GM19324 (cell line): ENCODE measurements around the gene MTHFSD.

Experiments used
- ATAC-seq: cut with Tn5 transposase; IDR thresholded peaks from one replicate; pipeline ENCODE4 v1.9.1; 2021; ENCODE audit warnings: mild to moderate bottlenecking, moderate library complexity; ENCODE audit not compliant: unreplicated experiment, low FRiP score

Gene MTHFSD

DNA sequence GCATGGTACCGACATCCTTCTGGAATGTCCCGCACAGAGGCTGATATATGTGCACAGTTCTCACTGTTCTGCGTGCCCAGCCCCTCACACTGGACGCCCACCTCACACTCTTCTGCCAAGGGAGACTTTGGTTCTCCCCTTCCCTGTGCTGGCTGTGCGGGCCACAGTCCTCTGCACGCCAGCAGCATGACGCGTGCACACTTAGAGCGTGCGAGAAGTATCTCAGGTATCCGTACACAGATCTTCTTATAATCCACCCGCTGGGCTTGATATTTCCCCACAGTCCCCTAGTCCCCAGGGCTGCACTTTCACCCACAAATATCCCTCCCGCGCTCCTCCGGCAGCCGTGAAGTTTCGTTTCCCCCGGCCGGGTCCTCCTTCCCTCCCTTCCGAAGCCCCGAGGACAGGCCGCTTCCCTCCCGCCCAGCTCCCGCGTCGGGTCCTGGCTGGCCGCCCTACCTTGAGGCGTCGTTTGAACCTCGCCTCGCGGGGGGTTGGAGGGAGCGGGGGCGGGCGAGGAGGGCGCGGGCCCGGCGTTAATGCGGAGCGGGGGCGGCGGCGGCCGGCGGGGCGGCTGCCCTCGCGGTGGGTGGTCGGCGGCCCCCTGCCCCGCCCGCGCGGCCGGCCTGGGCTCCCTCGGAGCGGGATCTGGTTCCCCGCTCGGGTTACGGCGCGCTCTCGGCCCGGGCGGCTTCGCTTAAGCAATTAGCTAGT lies 49.7 kb downstream of the MTHFSD start:
- no peak for ATAC-seq

DNA sequence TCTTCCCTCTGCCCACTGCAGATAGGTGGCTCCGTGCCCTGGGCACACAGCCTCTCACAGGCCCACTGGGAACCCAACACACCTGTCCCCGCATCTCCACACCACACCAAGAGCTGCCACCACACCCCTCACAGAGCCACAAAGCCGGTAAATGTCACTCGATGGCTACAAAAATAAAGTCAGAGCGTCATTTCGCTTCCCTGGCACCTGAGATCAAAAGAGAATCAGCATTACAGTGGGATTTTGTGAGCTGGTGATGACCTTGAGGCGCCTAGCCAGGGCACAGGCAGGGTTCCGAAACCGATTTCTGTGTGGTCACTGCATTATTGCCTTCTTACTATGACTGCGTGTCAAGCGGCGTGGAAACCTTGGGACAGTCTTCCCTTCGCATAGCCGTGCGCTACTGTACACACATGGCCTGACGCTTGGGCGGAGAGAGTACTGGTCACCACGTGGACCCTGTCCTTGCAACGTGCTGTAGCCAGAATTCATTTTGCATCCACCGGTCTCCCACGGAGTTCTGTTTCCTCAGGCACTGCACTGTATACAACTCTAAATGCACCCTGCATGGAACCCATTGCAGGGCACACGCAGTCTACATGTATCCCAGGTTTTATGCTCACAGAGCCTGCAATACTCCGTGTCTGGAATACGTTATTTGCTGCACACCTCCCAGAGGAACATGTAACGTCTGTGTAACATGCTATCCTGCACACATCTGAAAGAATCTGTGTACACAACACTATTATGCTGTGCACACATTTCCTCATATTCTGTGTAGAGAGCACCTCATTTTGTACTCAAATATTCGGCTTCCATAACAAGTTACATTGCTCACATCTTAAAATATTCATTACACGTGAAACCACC lies 50.5 kb downstream of the MTHFSD start:
- ATAC-seq = no peak

DNA sequence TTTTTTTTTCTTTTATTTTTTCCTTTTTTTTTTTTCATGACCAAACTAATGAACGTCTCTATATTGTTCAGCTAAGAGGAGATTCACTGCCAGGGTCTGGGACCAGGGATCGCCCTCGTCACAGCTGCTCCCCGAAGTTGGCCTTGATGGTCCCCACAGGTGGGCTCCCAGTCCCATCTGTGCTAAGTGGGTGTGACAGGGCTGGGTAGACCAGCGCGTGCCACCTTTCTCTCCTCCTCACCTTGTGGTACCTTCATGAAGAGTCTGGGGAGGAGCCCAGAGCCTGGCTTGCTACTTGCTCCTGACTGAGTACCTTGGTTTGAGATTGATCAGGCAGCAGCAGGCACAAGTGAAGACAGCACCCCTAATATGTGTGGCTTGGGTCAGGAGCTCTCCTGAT lies 51.2 kb downstream of the MTHFSD start:
- no peak for ATAC-seq

DNA sequence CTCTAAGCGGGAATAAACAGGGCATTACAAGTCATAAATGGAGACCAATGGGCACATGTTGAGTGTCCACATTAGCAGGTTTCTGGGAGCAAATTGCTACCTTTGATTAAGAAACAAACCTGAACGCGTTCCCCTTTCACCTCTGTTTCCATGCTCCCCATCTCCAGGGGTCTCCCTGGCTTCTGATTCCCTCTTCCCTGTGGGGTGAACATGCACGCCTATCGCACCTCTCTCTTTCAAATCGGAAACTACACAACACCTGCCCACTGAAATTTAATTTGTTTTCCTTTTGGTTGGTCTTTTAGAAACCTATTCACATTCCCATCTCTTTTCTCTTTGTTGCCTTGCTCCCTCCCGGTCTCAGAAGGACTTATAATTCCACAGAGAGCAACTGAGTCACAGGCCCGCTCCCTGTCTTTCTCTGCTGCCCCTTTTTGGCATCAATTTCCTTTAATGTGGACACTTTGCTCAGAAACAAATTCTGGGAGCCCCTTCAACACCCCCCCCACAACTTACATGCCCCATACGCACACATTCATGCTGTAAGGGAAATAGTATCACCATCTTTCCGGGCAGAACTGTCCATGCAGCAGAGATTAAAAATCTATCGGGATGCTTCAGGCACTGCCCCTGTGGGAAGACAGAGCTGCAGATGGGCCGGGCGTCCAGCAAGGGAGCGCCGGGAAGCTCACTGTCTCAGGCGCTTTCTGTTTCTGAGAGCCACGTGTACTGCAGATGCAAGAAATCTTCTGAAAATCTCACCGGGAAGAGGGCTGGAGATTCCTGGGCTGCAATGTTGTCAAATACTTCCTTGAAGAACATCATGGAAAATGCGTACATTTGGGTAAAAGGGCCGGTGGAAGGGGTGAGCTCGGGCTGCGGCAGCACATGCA lies 51.9 kb downstream of the MTHFSD start:
- ATAC-seq = no peak

DNA sequence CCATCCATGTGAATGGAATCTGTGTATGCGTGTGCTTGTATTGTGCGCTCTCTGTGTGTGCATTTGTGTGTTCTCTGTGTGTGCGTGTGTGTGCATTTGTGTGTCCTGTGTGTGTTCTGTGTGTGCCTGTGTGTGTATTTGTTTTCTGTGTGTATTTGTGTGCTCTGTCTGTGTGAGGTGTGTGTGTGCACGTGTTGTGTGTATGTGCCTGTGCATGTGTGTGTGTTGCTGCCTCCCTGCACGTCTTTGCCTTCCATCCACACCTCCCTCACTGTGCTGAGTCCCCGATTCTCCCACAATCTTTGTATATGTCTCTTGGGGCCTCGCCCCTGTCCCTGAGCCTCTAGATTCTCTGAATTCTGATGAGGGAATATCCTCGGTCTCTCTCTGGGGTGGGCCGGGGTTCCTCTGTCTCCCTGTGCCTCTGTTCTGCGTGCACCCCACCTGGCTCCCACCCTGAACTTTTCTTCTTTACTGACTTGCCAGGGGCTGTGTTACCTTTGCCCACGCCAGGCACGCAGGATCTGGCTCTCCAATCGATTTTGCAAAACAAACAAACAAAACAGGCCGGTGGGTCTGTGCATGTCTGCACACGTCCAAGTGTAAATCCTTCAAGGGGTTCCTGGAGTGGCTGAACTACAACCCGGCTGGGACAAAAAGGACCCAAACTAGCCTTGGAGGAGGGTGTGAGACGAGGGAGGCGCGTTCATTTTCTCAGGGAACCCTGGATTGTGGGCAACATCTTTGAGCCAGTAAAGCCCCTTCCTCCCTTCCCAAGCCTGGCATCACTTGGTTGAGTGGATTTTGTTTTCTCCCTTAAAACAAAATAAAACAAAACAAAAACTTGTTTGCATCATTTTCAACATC lies 52.8 kb downstream of the MTHFSD start:
- no peak for ATAC-seq

DNA sequence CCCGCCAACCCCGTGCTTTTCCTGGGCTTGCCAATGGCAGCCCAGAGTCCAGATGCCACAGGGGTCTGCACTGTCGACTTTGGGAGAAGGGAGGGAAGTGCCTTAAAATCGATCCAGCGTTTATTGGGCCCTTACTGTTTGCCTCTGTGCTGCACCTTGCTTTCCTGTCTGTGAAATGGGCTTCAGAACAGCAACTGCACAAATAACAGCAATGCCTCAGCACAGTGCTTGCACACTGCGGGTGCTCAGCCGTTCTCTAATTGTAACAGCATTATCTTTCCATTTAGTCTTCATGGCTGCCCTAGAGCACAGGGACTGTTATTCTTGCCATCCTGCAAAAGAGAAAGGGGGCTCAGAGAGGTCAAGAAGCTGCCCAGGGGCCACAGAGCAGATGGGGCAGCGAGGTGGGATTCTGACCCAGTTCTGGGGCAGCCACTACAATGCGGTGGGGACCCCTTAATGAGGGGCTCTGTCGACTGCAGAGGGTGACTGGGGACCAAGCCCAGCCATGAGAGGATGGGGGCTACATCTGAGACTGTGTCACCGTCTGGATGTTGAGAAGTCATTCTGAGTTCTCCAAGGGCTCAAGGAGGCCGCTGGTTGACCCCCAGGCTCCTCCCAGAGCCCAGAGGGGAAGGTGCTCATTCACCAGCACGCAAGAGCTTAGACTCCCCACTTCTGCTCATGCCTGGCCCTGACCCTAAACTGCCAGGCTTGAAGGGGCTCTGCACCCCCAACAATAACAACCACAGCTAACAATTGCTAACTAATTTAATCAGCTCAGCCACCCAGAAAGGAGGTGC lies 54.1 kb downstream of the MTHFSD start:
- ATAC-seq = no peak

DNA sequence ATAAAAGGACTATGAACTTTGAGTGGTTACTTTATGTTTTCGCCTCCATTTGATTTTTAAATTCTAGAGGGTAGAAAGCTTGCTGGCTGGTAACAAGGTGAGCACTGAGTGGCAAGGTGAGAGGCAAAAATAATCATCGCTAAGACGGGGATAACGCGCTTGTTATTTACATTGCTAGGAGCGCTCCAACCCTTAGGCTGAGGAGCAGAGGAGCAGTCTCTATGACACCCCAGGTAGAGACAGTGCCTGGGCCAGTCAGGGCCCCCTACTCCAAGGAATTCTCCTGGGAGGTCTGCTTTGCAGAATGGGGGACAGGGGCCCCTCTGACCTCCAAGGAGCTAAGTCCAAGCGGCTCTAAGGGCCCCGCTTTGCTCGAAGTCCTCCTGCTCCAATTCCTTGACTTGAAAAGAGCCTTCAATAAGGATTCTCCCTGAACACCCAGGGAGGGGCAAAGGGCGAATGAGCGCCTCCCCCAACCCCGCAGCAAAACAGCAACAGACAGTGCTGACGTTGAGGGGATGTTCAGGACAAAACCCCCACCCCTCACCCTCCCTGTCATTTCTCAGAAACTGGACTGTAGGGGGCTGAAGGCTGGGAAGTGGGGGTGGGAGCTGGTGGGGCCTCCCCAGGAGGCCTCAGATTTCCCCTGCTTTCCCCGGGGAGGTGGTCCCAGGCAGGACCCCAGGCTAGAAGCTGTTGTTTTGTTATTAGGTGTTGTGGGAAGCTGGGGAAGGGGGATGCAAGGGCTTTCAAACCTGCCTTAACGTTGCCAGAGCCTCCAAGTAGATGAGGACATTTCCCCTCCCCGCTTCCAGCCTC lies 54.9 kb downstream of the MTHFSD start:
- ATAC-seq = no peak

DNA sequence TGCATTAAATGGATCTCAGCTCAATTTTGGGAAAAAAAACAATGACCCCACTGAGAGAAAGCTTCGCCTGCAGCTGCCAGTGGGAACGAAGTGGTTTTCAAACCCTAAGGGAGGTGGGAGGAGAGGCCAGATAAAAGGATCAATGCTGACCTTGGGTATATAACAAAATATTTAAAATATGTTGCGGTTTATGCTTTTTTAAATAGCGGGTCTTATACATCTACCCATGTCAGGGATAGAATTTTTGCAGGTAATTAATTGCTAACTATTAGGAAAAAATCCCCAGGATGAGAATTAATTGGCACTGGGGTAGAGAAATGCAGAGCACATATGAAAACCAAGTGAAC lies 55.6 kb downstream of the MTHFSD start:
- ATAC-seq = no peak

DNA sequence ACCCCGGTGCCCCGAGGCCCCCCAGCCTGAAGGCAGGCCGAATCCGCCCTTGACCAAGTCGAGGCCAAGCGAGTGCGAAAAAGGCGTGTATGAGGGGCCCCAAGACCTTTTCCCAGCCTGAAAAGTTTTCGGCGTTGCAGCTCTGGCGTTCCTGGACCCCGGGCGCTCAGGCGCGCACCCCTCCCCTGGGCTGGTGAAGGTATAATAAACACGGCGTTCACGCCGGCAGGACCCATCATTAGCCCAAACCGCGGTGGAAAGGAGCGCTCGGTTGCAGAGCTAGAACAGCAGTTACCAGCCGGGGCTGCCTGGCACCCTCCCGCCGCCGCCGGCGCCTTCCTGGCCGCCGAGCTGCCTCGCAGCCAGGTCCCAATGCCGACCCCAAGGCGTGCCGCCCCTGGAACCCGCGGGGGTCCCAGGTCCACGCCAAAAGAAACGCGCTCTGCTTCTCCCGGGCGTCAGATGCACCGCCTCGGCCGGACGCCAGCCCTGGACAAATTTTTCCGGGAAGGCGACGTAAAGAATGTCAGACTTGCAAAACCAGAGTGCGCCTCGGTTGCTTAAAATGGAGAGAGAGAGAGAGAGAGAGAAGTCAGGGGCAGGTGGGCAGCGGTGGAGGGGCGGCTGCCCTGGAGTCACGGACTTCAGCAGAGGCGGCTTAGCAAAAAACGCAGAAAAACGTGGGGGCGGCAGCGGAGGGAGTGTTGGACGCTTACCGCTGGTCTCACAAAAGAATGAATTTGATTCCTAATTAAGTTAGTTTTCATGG lies 56.2 kb downstream of the MTHFSD start:
- ATAC-seq = no peak

DNA sequence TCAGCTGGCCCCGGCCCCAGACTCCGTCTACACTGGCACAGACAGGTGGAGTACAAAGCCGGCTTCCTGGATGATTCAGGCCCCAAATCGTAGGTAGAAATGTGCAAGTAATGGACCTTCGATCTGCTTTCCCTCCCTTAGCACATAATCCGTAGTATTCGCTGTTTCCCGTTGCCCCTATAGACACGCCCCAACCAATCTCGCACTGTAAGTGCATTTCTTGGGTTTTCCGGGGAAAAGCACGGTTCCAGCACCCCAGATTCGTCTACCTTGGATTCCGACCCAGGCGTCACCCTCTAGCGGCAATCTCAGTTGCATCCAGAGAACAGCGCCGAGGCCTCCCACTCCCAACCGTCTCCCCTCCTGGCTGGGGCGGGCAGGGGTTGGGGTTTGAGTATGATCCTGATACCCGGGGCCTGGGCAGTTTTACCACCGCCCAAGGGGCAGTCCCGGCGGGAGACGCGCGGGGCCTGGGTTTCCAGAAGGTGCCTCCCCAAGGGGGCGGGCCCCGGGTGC lies 56.8 kb downstream of the MTHFSD start:
- no peak for ATAC-seq

DNA sequence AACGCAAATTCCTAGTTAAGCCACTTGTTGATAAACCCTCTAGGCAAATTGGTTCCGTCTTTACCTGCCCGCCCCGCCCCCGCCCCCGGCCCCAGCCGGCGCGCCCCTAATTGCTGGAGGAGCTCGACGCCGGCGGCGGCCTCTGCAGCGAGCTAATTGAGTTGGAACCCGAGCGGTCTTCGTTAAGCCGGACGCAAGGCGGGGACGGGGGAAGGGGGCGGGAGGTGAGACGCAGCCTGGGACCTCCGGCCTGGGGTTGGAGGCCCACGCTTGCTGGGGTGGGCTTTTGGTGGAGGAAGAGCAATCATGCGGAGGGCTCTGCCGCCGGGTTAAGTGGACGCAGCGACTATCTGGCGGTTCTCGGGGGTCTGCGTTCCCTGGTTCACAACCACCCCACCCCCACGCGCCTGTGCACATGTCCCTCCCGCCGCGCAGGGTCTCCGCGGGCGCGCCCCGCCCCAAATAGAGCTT lies 57.4 kb downstream of the MTHFSD start:
- ATAC-seq = no peak

DNA sequence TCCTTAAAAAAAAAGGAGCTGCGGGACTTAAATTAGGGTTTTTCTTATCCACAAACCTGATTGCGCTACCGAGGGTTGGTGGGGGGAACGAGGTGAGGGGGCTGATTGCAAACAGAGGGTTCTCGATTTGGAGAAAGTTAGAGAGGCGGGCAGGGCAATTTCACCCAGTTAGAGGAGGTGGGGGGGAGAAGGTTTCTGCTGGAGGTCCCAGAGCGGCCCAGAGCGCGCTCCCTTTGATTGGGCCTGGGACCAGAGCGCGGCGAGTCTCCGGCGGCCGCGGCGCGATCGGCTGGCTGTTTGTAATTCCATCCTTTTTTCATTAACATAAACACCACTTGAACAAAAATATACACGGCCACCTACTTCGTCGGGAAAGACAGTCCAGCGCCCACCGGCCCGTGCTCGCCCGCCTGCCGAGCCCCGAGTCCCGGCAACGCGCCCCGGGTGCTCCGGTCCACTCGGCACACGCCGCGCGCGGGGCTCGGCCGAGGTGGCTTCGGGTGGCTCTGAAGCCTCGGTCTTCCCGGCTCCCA lies 58.0 kb downstream of the MTHFSD start:
- ATAC-seq = no peak

DNA sequence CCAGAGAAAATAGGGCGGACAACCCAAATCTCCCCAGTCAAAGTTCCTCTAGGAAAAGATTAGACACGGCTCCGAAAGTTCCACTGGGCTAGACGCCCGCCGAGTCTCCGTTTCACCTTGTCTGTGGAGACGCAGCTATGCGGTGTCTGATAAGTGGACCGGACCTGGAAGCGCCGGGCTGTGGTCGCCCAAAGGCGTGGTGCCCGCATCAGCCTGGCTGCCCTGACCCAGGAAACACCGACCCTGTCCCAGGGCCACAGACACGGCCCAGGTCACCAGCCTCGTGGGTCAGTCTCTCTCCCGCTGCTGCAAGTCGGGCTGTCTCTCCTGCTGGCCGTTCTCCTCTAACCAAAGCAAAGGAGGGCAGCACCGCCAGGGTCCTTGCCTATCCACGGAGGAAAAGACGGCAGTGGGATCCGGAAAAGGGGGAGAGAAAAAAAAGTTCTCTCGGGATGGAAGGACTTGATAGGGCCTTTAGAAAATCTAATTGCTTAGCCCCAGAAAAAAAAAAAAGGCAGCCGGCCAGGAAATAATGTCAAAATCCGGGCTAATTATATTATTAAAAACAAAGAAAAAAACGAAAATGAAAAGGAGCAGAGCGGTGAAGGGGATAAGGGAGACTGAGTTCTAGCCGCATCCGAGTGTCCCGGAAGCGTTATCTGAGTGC lies 58.6 kb downstream of the MTHFSD start:
- no peak for ATAC-seq

DNA sequence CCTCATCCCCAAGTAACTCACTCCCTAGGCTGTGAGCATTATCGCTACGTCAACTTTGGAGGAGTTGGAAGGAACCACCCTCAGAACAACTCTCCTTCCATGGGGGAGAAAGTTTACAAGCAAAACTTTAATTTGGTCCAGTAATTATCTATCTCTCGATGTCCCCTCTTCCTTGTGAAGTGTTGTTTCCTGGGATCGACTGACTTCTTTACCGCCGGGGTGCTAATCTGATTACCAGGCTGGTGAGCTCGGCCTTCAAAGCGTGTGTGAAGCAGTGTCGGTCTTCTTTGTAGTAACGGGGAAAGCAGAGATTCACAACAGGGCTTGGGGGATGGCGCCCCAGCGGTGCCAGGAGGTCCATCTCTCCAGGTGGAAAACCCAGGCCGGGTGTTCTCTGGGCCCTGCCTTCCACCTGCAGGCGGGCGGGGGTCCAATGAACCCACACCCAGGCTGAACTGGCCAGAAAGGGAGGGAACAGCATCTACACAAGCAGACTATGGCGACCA lies 59.2 kb downstream of the MTHFSD start:
- no peak for ATAC-seq

DNA sequence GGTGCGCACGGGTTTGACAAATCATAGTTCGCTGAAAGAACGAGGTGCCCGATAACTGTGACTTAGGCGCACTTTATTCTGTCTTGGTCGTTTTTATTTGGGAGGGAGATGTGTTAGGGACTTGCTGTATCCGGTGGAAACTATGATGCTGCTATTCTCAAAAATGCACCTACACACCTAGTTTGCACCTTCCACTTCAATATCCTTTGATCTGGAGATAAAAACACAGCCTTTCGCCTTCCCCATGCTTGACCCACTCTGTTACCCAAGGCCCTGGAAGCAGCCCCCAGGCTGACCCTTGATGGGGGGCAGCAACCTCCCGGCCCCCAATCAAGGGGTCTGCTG lies 59.7 kb downstream of the MTHFSD start:
- no peak for ATAC-seq

DNA sequence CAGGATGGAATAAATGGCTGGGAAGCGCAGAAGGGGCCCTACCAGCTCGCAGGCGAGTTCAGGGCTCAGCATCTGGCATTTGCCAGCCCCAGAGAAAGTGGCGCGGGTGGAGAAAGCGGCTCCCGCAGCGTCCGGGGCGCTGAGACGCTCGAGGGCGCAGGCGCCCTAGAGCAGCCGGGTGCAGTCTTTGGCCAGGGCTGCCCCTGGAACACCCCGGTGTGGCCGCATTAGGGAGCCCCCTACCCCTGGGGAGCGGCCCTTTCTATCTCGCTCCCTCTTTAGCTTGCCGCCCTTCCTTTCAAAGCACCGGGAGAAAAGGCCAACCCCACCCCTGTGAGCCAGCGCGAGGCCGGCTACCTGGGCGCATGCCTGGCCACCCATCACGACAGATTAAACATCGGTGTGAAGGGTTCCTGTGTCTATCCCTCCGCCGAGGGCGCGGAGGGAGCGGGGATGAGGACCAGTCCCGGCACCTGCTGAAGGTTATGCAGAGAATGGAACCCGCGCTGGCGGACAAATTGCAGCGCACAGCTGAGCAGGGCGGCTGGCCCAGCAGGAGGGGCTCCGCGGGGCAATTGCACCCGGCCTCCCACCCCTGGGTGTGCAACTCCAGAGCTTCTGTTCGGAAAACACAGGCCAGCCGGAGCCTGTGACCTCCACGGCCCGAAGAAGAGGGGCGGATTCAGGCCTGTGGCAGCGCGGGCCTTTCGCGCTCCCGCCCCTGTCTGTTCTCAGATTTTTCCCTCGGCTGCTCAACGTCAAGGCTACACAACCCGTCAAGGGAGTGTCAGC lies 60.3 kb downstream of the MTHFSD start:
- ATAC-seq = no peak
